ENCODE results near the gene FTCD.

- TF ChIP-seq CTCF (IDR thresholded peaks at IDR 0.05; ENCODE audit: borderline replicate concordance, extremely low read depth, low read length, poor library complexity, severe bottlenecking): no peak
- TF ChIP-seq EZH2 (IDR thresholded peaks at IDR 0.05; ENCODE audit: borderline replicate concordance, low read depth, low read length, severe bottlenecking): no peak
Observed at GRCh38 chr21:46129846-46130651, 25.3 kb downstream of the FTCD start.

Measured in DND-41 (cell line).